KOPT-K1 (cell line): ENCODE measurements around the gene SVOPL.

Source experiments
- H3K27ac ChIP-seq: fragments of 200-600 bp; sonication (generic); 2 replicates; pipeline ENCODE4 v1.5.1; 2016; ENCODE audit warnings: antibody characterized with exemption, mild to moderate bottlenecking, low read depth, low read length; ENCODE audit not compliant: poor library complexity, severe bottlenecking
- H3K36me3 ChIP-seq: fragments of 200-600 bp; sonication (generic); 2 replicates; pipeline ENCODE4 v1.5.1; 2017; ENCODE audit warnings: antibody characterized with exemption, mild to moderate bottlenecking, low read length, moderate library complexity; ENCODE audit not compliant: insufficient read depth
- H3K9me3 ChIP-seq: fragments of 200-600 bp; sonication (generic); 2 replicates; pipeline ENCODE4 v1.5.1; 2017; ENCODE audit warnings: antibody characterized with exemption, low read length, mild to moderate bottlenecking; ENCODE audit not compliant: insufficient read depth, poor library complexity, severe bottlenecking

Gene SVOPL

DNA sequence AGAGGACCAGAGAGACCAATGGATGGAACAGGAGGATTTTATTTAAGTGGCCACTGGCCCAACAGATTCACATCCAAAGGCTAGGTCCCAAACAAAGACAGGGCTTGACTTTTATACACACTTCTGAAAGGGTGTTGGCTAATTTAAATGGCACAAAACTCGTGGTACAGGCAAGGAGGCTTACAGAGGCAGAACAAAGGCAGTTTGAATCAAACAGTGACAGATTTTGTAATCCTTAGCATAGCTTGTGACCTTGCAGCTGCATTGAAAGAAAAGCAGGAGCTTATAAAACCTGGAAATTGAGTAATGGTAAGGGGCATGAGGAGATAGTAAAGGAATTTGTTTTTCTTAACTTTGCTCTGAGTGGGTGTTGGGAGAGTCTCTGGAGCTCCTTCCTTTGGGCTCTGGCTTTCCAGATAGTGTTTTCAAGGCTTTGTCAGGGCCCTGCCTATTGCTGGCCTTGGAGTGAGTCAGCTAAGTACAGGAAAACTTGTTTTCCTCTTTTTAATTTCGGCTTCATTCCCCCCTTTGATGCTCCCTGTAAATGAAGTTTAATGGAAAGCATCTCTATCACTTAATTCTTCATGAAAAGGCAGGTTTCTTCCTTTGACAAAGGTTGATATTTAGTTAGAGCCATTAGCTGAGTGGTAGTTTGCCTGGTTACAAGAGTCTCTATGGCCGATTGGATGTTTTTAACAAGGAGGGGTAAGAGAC is 144.2 kb downstream of the SVOPL start:
- Histone ChIP-seq H3K36me3 (peaks cover 100% of the 10 kb centered on the region), H3K27ac (no peak overlapping the region), H3K9me3 (peaks cover 100% of the 10 kb centered on the region)

- Histone ChIP-seq H3K36me3 (peaks cover 100% of the 10 kb centered on the region), H3K9me3 (peaks cover 95% of the 10 kb centered on the region)
Observed at GRCh38 chr7:138555684-138556083, 145.5 kb downstream of the SVOPL start.

GRCh38 chr7:138554674-138555073 is 146.5 kb downstream of the SVOPL start:
- Histone ChIP-seq H3K27ac (no peak overlapping the region), H3K36me3 (peaks cover 100% of the 10 kb centered on the region), H3K9me3 (peaks cover 87% of the 10 kb centered on the region)

More at GRCh38 chr7:138555684-138556083, 145.5 kb downstream of the SVOPL start:
- H3K27ac ChIP-seq, result no peak overlapping the region

- Histone ChIP-seq H3K36me3 (peaks cover 100% of the 10 kb centered on the region), H3K27ac (no peak overlapping the region), H3K9me3 (peaks cover 85% of the 10 kb centered on the region)
Observed at GRCh38 chr7:138553805-138554204, 147.4 kb downstream of the SVOPL start.

- Histone ChIP-seq H3K36me3 (peaks cover 97% of the 10 kb centered on the region), H3K9me3 (peaks cover 71% of the 10 kb centered on the region), H3K27ac (no peak overlapping the region)
Observed at GRCh38 chr7:138551102-138551501, 150.1 kb downstream of the SVOPL start.

DNA sequence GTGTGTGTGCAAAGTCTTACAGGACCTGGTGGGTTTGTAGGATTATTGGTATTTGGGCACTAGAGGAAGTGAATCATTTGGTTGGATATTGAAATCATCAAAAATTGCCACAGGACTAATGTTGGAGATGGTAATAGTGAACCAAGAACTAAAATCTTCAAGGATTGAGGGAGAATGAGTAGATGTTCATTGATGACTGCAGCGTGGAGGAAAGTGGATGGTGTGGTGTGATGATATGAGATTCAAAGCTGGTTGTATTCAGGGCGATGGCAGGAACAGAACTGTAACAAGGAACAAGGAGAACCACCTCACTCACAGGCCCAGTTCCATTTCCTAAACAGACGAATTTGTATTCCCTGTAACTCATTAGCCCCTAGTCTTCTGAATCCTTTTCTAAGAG is 150.8 kb downstream of the SVOPL start:
- Histone ChIP-seq H3K27ac (no peak overlapping the region), H3K9me3 (peaks cover 68% of the 10 kb centered on the region), H3K36me3 (peaks cover 97% of the 10 kb centered on the region)

DNA sequence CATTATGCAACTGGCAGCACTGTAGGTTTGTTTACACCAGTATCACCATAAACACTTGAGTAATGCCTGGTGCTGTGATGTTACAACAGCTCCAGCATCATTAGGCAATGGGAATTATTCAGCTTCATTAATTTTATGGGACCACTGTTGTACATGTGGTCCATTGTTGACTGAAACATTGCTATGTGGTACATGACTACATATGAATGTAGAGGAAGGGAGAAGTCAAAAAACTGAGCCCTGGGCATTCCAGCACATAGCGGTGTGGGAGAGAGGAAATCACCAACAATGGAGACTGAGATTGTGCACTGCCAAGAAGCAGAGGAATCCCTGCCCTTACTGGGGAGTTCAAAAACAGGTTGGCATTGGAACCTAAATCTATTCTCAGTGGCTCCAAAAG is 152.1 kb downstream of the SVOPL start:
- H3K9me3 ChIP-seq, result peaks cover 68% of the 10 kb centered on the region

DNA sequence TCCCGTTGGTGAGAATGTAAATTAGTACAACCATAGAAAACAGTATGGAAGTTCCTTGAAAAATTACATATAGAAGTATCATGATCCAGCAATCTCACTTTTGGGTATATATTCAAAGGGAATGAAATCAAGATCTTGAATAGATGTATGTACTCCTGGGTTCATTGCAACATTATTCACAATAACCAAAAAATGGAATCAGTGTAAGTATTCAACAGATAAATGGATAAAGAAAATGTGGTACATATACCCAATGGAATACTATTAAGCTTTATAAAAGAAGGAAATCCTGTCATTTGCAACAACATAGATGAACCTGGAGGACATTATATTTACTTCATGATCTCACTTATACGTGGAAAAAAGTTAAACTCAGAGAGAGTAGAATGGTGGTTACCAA is 154.3 kb downstream of the SVOPL start:
- H3K36me3 ChIP-seq, result peaks cover 96% of the 10 kb centered on the region
- peaks cover 55% of the 10 kb centered on the region for H3K9me3 ChIP-seq
- no peak overlapping the region for H3K27ac ChIP-seq

More for the DNA sequence above, 152.1 kb downstream of the SVOPL start:
- no peak overlapping the region for H3K27ac ChIP-seq
- peaks cover 97% of the 10 kb centered on the region for H3K36me3 ChIP-seq

DNA sequence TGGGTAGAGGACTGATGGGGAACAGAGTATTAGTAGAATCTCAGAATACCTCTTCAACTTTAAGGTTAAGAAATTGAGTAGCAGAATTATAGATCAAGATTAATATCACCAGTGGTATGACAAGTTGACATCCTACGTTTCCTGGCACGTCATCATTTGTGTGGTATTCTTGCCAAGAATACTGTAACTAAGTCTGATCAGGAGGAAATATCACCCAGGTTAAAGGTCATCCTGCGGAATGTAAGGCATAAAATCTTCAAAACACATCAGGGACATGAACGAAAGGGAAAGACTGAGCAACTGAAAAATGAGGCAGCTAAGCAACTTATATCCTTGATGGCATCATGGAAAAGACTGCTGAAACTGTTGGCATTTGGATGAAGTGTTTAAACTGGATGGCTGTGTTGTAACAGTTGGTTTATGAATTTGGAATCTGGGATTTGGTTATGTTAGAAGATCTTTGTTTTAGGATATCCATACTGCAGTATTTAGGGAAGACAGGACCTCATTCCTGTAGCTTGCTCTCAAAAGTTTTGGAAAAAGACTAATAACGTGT is 155.0 kb downstream of the SVOPL start:
- Histone ChIP-seq H3K27ac (no peak overlapping the region), H3K36me3 (peaks cover 96% of the 10 kb centered on the region), H3K9me3 (peaks cover 58% of the 10 kb centered on the region)

DNA sequence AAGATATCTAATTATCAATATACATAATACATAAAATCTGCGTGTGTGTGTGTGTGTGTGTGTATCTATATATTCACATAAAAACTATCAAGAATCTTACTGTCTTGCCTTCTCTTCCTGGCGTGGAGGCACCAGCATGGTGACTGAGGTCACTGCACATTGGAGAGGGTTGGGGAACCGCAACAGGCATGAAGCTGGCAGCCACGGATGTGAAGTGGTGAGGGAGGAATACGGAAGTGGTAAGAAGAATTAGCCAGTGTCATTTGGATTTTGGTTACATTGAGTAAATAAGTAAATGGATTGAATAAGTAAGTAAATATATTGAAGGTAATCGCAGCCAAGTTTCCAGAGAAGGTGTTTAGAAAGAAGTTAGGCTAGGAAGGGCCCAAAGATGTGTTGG is 156.0 kb downstream of the SVOPL start:
- Histone ChIP-seq H3K9me3 (peaks cover 61% of the 10 kb centered on the region), H3K27ac (no peak overlapping the region), H3K36me3 (peaks cover 96% of the 10 kb centered on the region)
